Endothelial cell of umbilical vein (primary cell): ENCODE results near the gene LANCL1. TPM values are rescaled to one million over a fixed set of nuclear protein-coding genes. Genes with fewer than 3 reads are reported as not detected.

Source experiments
- BruUV-seq: library from RNA; stranded (reverse); fragments of 400-500 nt; replicated peaks from 2 replicates; lab custom pipeline; 2021; lab: Mats Ljungman, UMichigan
- CTCF ChIA-PET: fragments of 300-600, 350-600 bp; sonication (Branson Sonifier 250); formaldehyde crosslinking; loops from one replicate; lab custom pipeline; 2021; ENCODE audit warnings: antibody characterized with exemption, inconsistent platforms; lab: Charles Lee
- POLR2A ChIA-PET: fragments of 300-600, 350-600 bp; sonication (Branson Sonifier 250); formaldehyde crosslinking; loops from one replicate; lab custom pipeline; 2021; ENCODE audit warnings: antibody characterized with exemption, inconsistent platforms; lab: Charles Lee
- DNase-seq: peaks from one replicate; pipeline ENCODE4 v3.0.0-alpha.2; 2011; ENCODE audit warnings: low read depth, low spot score
- FAIRE-seq: peaks from 2 replicates; lab custom pipeline; 2011; peaks lifted over from hg19 to GRCh38; lab: Jason Lieb, UNC
- H2AFZ ChIP-seq: 2 replicates; pipeline ENCODE4 v1.6.0; 2012; ENCODE audit warnings: low read depth, low read length, control low read depth, inconsistent platforms
- H3K27ac ChIP-seq: 2 replicates; pipeline ENCODE4 v1.5.1; 2011; ENCODE audit warnings: low read depth, mild to moderate bottlenecking, control low read depth, low read length, moderate library complexity; ENCODE audit not compliant: insufficient read depth
- H3K27me3 ChIP-seq, 2 experiments: 2 replicates each; pipeline versions ENCODE4 v1.6.0 to v1.6.1; 2011; ENCODE audit warnings: low read length in 2 of 2, mixed read lengths in 1 of 2; ENCODE audit not compliant: control insufficient read depth in 2 of 2, insufficient read depth in 2 of 2
- H3K36me3 ChIP-seq, 2 experiments: 2 replicates in 1 of 2; 3 replicates in 1 of 2; pipeline ENCODE4 v1.5.1; 2011; ENCODE audit warnings: low read length in 2 of 2, mild to moderate bottlenecking in 1 of 2, moderate library complexity in 1 of 2; ENCODE audit not compliant: control insufficient read depth in 2 of 2, insufficient read depth in 2 of 2; ENCODE audit errors: extremely low read depth in 1 of 2
- H3K4me1 ChIP-seq: 3 replicates; pipeline ENCODE4 v1.5.1; 2011; ENCODE audit warnings: mild to moderate bottlenecking, low read length; ENCODE audit not compliant: control insufficient read depth, insufficient read depth; ENCODE audit errors: extremely low read depth
- H3K4me2 ChIP-seq: 2 replicates; pipeline ENCODE4 v1.6.1; 2011; ENCODE audit warnings: low read length, control low read depth, mixed read lengths; ENCODE audit not compliant: insufficient read depth
- H3K4me3 ChIP-seq, 3 experiments: fragments of 200-600 bp in 1 of 3; sonication (generic), shearing (Covaris generic) in 1 of 3; replicated peaks in 1 of 3; 2 replicates each; pipeline ENCODE4 v1.5.1; 2011 to 2016; ENCODE audit warnings: control low read depth in 3 of 3, low read length in 3 of 3, mild to moderate bottlenecking in 2 of 3, inconsistent platforms in 1 of 3, low read depth in 1 of 3, moderate library complexity in 1 of 3; ENCODE audit not compliant: insufficient read depth in 1 of 3
- H3K79me2 ChIP-seq: 2 replicates; pipeline ENCODE4 v1.6.0; 2012; ENCODE audit warnings: low read length, inconsistent platforms; ENCODE audit not compliant: control insufficient read depth, insufficient read depth
- H3K9ac ChIP-seq: replicated peaks from 2 replicates; pipeline ENCODE3; 2011; ENCODE audit warnings: low read length, control low read depth; ENCODE audit not compliant: insufficient read depth; ENCODE audit errors: extremely low read depth
- H3K9me1 ChIP-seq: replicated peaks from 3 replicates; pipeline ENCODE4 v1.6.0; 2011; ENCODE audit warnings: mild to moderate bottlenecking, low read length; ENCODE audit not compliant: control insufficient read depth, insufficient read depth; ENCODE audit errors: extremely low read depth
- H3K9me3 ChIP-seq: replicated peaks from 2 replicates; pipeline ENCODE4 v1.5.1; 2012; ENCODE audit warnings: low read length, inconsistent platforms; ENCODE audit not compliant: control insufficient read depth, insufficient read depth
- H4K20me1 ChIP-seq: replicated peaks from 2 replicates; pipeline ENCODE3; 2011; ENCODE audit warnings: mild to moderate bottlenecking, low read length; ENCODE audit not compliant: control insufficient read depth, insufficient read depth; ENCODE audit errors: extremely low read depth
- CTCF ChIP-seq, 2 donors: IDR thresholded peaks; 1 replicate in 1 of 2; 2 replicates in 1 of 2; pipeline ENCODE4 v1.5.1; 2011; ENCODE audit warnings: low read length in 2 of 2, mild to moderate bottlenecking in 2 of 2, moderate library complexity in 2 of 2, control low read depth in 1 of 2, inconsistent platforms in 1 of 2, low read depth in 1 of 2; ENCODE audit not compliant: insufficient read depth in 1 of 2; ENCODE audit errors: extremely low read depth in 1 of 2
- EZH2 ChIP-seq: IDR thresholded peaks from 2 replicates; pipeline ENCODE4 v1.6.1; 2012; ENCODE audit warnings: borderline replicate concordance, low read depth, mild to moderate bottlenecking, moderate library complexity, low read length, inconsistent platforms; ENCODE audit not compliant: severe bottlenecking
- FOS ChIP-seq: IDR thresholded peaks from 2 replicates; pipeline ENCODE4 v1.6.1; 2011; ENCODE audit warnings: mild to moderate bottlenecking, low read length, moderate library complexity, borderline replicate concordance; ENCODE audit not compliant: insufficient read depth
- GATA2 ChIP-seq: IDR thresholded peaks from 2 replicates; pipeline ENCODE4 v1.7.0; 2011; ENCODE audit warnings: low read depth, mild to moderate bottlenecking, moderate library complexity, mixed read lengths, low read length; ENCODE audit not compliant: insufficient read length, insufficient read depth
- JUN ChIP-seq: IDR thresholded peaks from 2 replicates; pipeline ENCODE4 v1.6.1; 2011; ENCODE audit warnings: borderline replicate concordance, low read depth; ENCODE audit not compliant: insufficient read length, insufficient read depth
- MAX ChIP-seq: IDR thresholded peaks from 2 replicates; pipeline ENCODE4 v1.6.1; 2011; ENCODE audit not compliant: insufficient read depth, insufficient read length
- MYC ChIP-seq: IDR thresholded peaks from one replicate; pipeline ENCODE4 v1.6.1; 2011; ENCODE audit warnings: mild to moderate bottlenecking, low read depth, low read length
- POLR2A ChIP-seq: IDR thresholded peaks from 2 replicates; pipeline ENCODE4 v1.6.1; 2012; ENCODE audit warnings: low read depth, mild to moderate bottlenecking, control low read depth, low read length
- POLR2AphosphoS5 ChIP-seq: IDR thresholded peaks from 2 replicates; pipeline ENCODE4 v1.6.1; 2012; ENCODE audit warnings: low read depth, mild to moderate bottlenecking, control low read depth, low read length, moderate library complexity; ENCODE audit not compliant: insufficient read depth
- dilution Hi-C: fragments of 300-500 bp; cut with MboI; formaldehyde crosslinking; loops from one replicate; pipeline ENCODE4 v1.15.0; 2019; ENCODE audit warnings: low sequenced_read_pairs; ENCODE audit not compliant: extremely low pct_ligation_motif_present
- intact Hi-C: fragments of 100-400 bp; cut with micrococcal nuclease; formaldehyde crosslinking; loops from one replicate; pipeline ENCODE4 v1.10.0; 2022
- polyA plus RNA-seq, 4 experiments: library from polyadenylated mRNA; depleted of rRNA in 3 of 4; stranded (reverse) in 3 of 4; unstranded in 1 of 4; fragments of >200 nt; gene quantifications; 2 replicates each; pipeline versions ENCODE4 v1.2.1 to v1.2.3, GENCODE V29; 2011 to 2012; ENCODE audit warnings: missing spikeins in 1 of 4
- total RNA-seq: library from RNA; stranded (reverse); gene quantifications from 2 replicates; pipeline ENCODE4 v1.2.3, GENCODE V29; 2021

LANCL1 gene
- total and polyA plus RNA-seq, 2 donors (not counting 3 experiments of a cell fraction or from before 2014, with no cell fraction given) = 22.9 to 24.2 TPM

- H3K4me2 ChIP-seq = no peak overlapping the region
- FAIRE-seq (no peak), DNase-seq (no peak)
- H4K20me1 ChIP-seq = no peaks in the 10 kb centered on the region
- TF ChIP-seq POLR2AphosphoS5 (no peak), MYC (no peak)
- POLR2A ChIA-PET = no interaction called here
- H3K27me3 ChIP-seq = no peaks in the 10 kb centered on the region
- H3K4me3 ChIP-seq = no peak overlapping the region
- no peaks in the 10 kb centered on the region for H3K9me1 ChIP-seq
- H2AFZ ChIP-seq = no peak overlapping the region
- H3K9ac ChIP-seq = no peak overlapping the region
- BruUV-seq = no TSS peak
- no peaks in the 10 kb centered on the region for H3K9me3 ChIP-seq
- H3K36me3 ChIP-seq = no peaks in the 10 kb centered on the region
- CTCF ChIA-PET = interaction anchor here (2.1 kb wide), 1 partner anchor 16 kb away, joined by 12 read pairs; no protein-coding TSS in a partner anchor
- H3K79me2 ChIP-seq = no peaks in the 10 kb centered on the region
- no peaks in the 10 kb centered on the region for H3K4me1 ChIP-seq
- intact Hi-C loops (no loop called here), dilution Hi-C loops (no loop called here)
- H3K27ac ChIP-seq = no peak overlapping the region
Observed at GRCh38 chr2:210519594-210519993, 43.0 kb upstream of the LANCL1 start.

GRCh38 chr2:210517264-210517663 is 40.7 kb upstream of the LANCL1 start:
- Histone ChIP-seq H3K79me2 (no peaks in the 10 kb centered on the region), H3K27ac (no peak overlapping the region), H2AFZ (no peak overlapping the region), H3K36me3 (no peaks in the 10 kb centered on the region), H4K20me1 (no peaks in the 10 kb centered on the region), H3K4me1 (no peaks in the 10 kb centered on the region), H3K4me3 (no peak overlapping the region), H3K9me1 (no peaks in the 10 kb centered on the region), H3K27me3 (no peaks in the 10 kb centered on the region), H3K4me2 (no peak overlapping the region), H3K9me3 (no peaks in the 10 kb centered on the region), H3K9ac (no peak overlapping the region)
- TF ChIP-seq CTCF (IDR thresholded peaks at IDR 0.05; ENCODE audit: extremely low read depth in 1 of 2, insufficient read depth in 1 of 2, low read depth in 1 of 2, low read length in 2 of 2) = no peak
- no peak for TF ChIP-seq POLR2A
- no peak for TF ChIP-seq EZH2
- TF ChIP-seq MAX = no peak
- no peak for TF ChIP-seq POLR2AphosphoS5
- TF ChIP-seq GATA2 = no peak
- no peak for TF ChIP-seq JUN
- TF ChIP-seq MYC = no peak
- no peak for TF ChIP-seq FOS
- DNase-seq (no peak), FAIRE-seq (no peak)
- ChIA-PET CTCF (no interaction called here), POLR2A (no interaction called here)
- dilution Hi-C loops = no loop called here
- no TSS peak for BruUV-seq
- intact Hi-C loops = no loop called here
